HepG2 (cell line): Measurements from ENCODE around the gene MALT1. TPM values are rescaled to one million over a fixed set of nuclear protein-coding genes. Genes with fewer than 3 reads are reported as not detected.

Source experiments
- ATAC-seq: fragments of 200-7000 bp; cut with Tn5 transposase; 3 replicates; pipeline ENCODE4 v1.9.1; 2020; ENCODE audit warnings: mild to moderate bottlenecking, moderate library complexity
- BruUV-seq: library from RNA; stranded (reverse); fragments of 400-500 nt; replicated peaks from 2 replicates; lab custom pipeline; 2021; lab: Mats Ljungman, UMichigan
- CTCF ChIA-PET: fragments of 300-600 bp; formaldehyde crosslinking; extraction: SDS; loops from one replicate; lab custom pipeline; 2021; ENCODE audit warnings: low total read pairs, inconsistent platforms, low intra/inter-chr PET ratio; lab: Yijun Ruan, JAX
- POLR2A ChIA-PET: fragments of 350-600 bp; sonication (Branson Sonifier 250); formaldehyde crosslinking; loops from one replicate; lab custom pipeline; 2020; ENCODE audit warnings: antibody characterized with exemption, inconsistent platforms; lab: Yijun Ruan, JAX
- DNase-seq: peaks from one replicate; pipeline ENCODE4 v3.0.0-alpha.2; 2015; ENCODE audit warnings: low spot score
- FAIRE-seq: peaks from 3 replicates; lab custom pipeline; 2011; peaks lifted over from hg19 to GRCh38; lab: Jason Lieb, UNC
- H2AFZ ChIP-seq: one replicate; pipeline ENCODE4 v1.6.1; 2011; ENCODE audit warnings: low read length, inconsistent platforms
- H3K27ac ChIP-seq: fragments of 300-600 bp; 3 replicates; pipeline ENCODE4 v1.8.0; 2011; ENCODE audit warnings: mixed run types, mild to moderate bottlenecking, mixed read lengths, low read length, inconsistent platforms; ENCODE audit not compliant: insufficient read depth; ENCODE audit errors: extremely low read length
- H3K27me3 ChIP-seq, 2 experiments: fragments of 200-600 bp in 1 of 2; 2 replicates in 1 of 2; 3 replicates in 1 of 2; pipeline versions ENCODE4 v1.6.0 to v1.8.0; 2011; ENCODE audit warnings: low read length in 2 of 2, mild to moderate bottlenecking in 2 of 2, moderate library complexity in 2 of 2, inconsistent platforms in 1 of 2; ENCODE audit not compliant: insufficient read depth in 2 of 2, control insufficient read depth in 1 of 2
- H3K36me3 ChIP-seq, 2 experiments: fragments of 200-600 bp in 1 of 2; replicated peaks in 1 of 2; 2 replicates in 1 of 2; 3 replicates in 1 of 2; pipeline versions ENCODE4 v1.5.1 to v1.8.0; 2011; ENCODE audit warnings: low read length in 2 of 2, inconsistent platforms in 1 of 2; ENCODE audit not compliant: insufficient read depth in 2 of 2, control insufficient read depth in 1 of 2
- H3K4me1 ChIP-seq: 2 replicates; pipeline ENCODE4 v1.5.1; 2012; ENCODE audit warnings: low read length, inconsistent platforms; ENCODE audit not compliant: insufficient read depth
- H3K4me2 ChIP-seq: 2 replicates; pipeline ENCODE4 v1.6.0; 2011; ENCODE audit warnings: low read depth, low read length, inconsistent platforms
- H3K4me3 ChIP-seq, 3 experiments: fragments of 200-600 bp in 1 of 3; sonication (generic), shearing (Covaris generic) in 1 of 3; replicated peaks in 1 of 3; 2 replicates each; pipeline ENCODE4 v1.5.1; 2011 to 2016; ENCODE audit warnings: low read length in 3 of 3, inconsistent platforms in 2 of 3, low read depth in 2 of 3, mild to moderate bottlenecking in 2 of 3, control low read depth in 1 of 3, mixed read lengths in 1 of 3; ENCODE audit not compliant: insufficient read depth in 1 of 3
- H3K79me2 ChIP-seq: one replicate; pipeline ENCODE4 v1.6.1; 2011; ENCODE audit warnings: low read length, inconsistent platforms; ENCODE audit not compliant: insufficient read depth
- H3K9ac ChIP-seq: 2 replicates; pipeline ENCODE4 v1.6.0; 2011; ENCODE audit warnings: mild to moderate bottlenecking, low read depth, low read length, inconsistent platforms; ENCODE audit not compliant: insufficient read depth
- H3K9me3 ChIP-seq: 2 replicates; pipeline ENCODE4 v1.5.1; 2012; ENCODE audit warnings: mild to moderate bottlenecking, low read length
- H4K20me1 ChIP-seq: 2 replicates; pipeline ENCODE4 v1.6.0; 2011; ENCODE audit warnings: inconsistent platforms, mild to moderate bottlenecking, low read length, moderate library complexity; ENCODE audit not compliant: insufficient read depth
- BCL3 ChIP-seq: sonication (generic); formaldehyde crosslinking; IDR thresholded peaks from 2 replicates; pipeline ENCODE4 v1.5.1; 2020; ENCODE audit warnings: mild to moderate bottlenecking, missing genetic modification reagents, moderate library complexity
- FLYWCH1 ChIP-seq: sonication (generic); formaldehyde crosslinking; IDR thresholded peaks from 2 replicates; pipeline ENCODE4 v1.8.1; 2023; ENCODE audit warnings: mild to moderate bottlenecking, missing genetic modification reagents
- FOXA3 ChIP-seq: IDR thresholded peaks from 2 replicates; pipeline ENCODE4 v1.6.1; 2016; ENCODE audit warnings: missing genetic modification reagents, missing compliant biosample characterization
- GABPA ChIP-seq, 2 experiments: IDR thresholded peaks; 2 replicates each; pipeline ENCODE4 v1.6.1; 2011 to 2016; ENCODE audit warnings: low read depth in 2 of 2, low read length in 1 of 2, missing biosample characterization in 1 of 2, missing genetic modification characterization in 1 of 2
- HIC2 ChIP-seq: sonication (generic); formaldehyde crosslinking; IDR thresholded peaks from 2 replicates; pipeline ENCODE4 v1.9.0; 2022; ENCODE audit warnings: low read depth, missing genetic modification reagents
- SNAPC4 ChIP-seq: sonication (generic); formaldehyde crosslinking; IDR thresholded peaks from 2 replicates; pipeline ENCODE4 v1.4.0; 2020; ENCODE audit warnings: mild to moderate bottlenecking, missing genetic modification reagents
- TCF12 ChIP-seq, 2 experiments: fragments of 450-650 bp in 1 of 2; sonication (generic) in 1 of 2; formaldehyde crosslinking in 1 of 2; IDR thresholded peaks; 2 replicates each; pipeline versions ENCODE4 v1.6.1 to v1.8.0; 2017 to 2022; ENCODE audit warnings: antibody characterized with exemption in 1 of 2, mild to moderate bottlenecking in 1 of 2, missing genetic modification reagents in 1 of 2, moderate library complexity in 1 of 2
- ZBTB2 ChIP-seq: sonication (generic); formaldehyde crosslinking; IDR thresholded peaks from 2 replicates; pipeline ENCODE4 v1.8.0; 2022; ENCODE audit warnings: low read depth, missing genetic modification reagents
- ZMYM3 ChIP-seq: sonication (generic); formaldehyde crosslinking; IDR thresholded peaks from 2 replicates; pipeline ENCODE4 v1.5.1; 2020; ENCODE audit warnings: mild to moderate bottlenecking, missing genetic modification reagents
- WGBS: methylation state at CpG from one replicate; pipeline ENCODE4 v1.1.6; 2017; ENCODE audit warnings: low lambda C conversion rate; 5-methylcytosine and 5-hydroxymethylcytosine counted together
- in situ Hi-C: cut with HindIII; loops from 2 replicates; pipeline ENCODE4 v1.10.0; 2017; ENCODE audit warnings: low pct_unique_long_range_greater_than_20kb; ENCODE audit not compliant: extremely low pct_ligation_motif_present
- intact Hi-C: fragments of 100-400 bp; cut with micrococcal nuclease; formaldehyde crosslinking; loops from one replicate; pipeline ENCODE4 v1.10.0; 2022; ENCODE audit not compliant: unreplicated experiment
- polyA plus RNA-seq, 8 experiments: library from polyadenylated mRNA; depleted of rRNA in 3 of 8; stranded (reverse) in 7 of 8; unstranded in 1 of 8; fragments of >200 nt; fragmentation: Illumina TruSeq in 4 of 8; extraction: Trizol in 4 of 8; gene quantifications; 2 replicates each; pipeline versions ENCODE4 v1.2.1 to v1.2.3, GENCODE V29; 2011 to 2016; ENCODE audit warnings: low read depth in 4 of 8, missing spikeins in 1 of 8, mixed read lengths in 1 of 8; ENCODE audit not compliant: insufficient read depth in 1 of 8
- total RNA-seq, 5 experiments: library from RNA; depleted of rRNA; stranded (reverse); fragments of >200 nt; fragmentation: Illumina TruSeq; extraction: Trizol; gene quantifications; 2 replicates each; pipeline ENCODE4 v1.2.3, GENCODE V29; 2016; ENCODE audit warnings: low read depth in 1 of 5

The MALT1 gene
- total and polyA plus RNA-seq, 2 of the 13 experiments (the other 11 are each of a cell fraction or from before 2014, with no cell fraction given), result 43.9 to 89.0 TPM

- H3K4me3 ChIP-seq, result no peak overlapping the region
- peaks cover 15% of the 10 kb centered on the region for H3K4me1 ChIP-seq
- no peak overlapping the region for H3K4me2 ChIP-seq
- ATAC-seq, result no peak
- H3K27me3 ChIP-seq, result no peaks in the 10 kb centered on the region
- H3K36me3 ChIP-seq, result no peaks in the 10 kb centered on the region
- H3K9ac ChIP-seq, result no peak overlapping the region
- no peak for FAIRE-seq
- no peak for DNase-seq
- no peak overlapping the region for H3K27ac ChIP-seq
- WGBS, result 12% methylated on average over 3 of the region's 3 CpGs
- CTCF ChIA-PET, result no interaction called here
- POLR2A ChIA-PET, result no interaction called here
- in situ Hi-C loops (loop anchor here (25.0 kb wide), 1 partner anchor 642 kb away; no protein-coding TSS in a partner anchor), intact Hi-C loops (no loop called here)
- H4K20me1 ChIP-seq, result no peaks in the 10 kb centered on the region
- peaks cover 14% of the 10 kb centered on the region; the same call in 1 of the 2 replicates for H3K9me3 ChIP-seq
- no peak overlapping the region for H2AFZ ChIP-seq
- BruUV-seq, result no TSS peak
- no peaks in the 10 kb centered on the region for H3K79me2 ChIP-seq
- no peak for TF ChIP-seq FLYWCH1 (CRISPR knock-in tag)
- TF ChIP-seq BCL3 (CRISPR knock-in tag), result no peak
- no peak for TF ChIP-seq SNAPC4 (CRISPR knock-in tag)
- TF ChIP-seq GABPA (IDR thresholded peaks at IDR 0.05; ENCODE audit: low read depth, low read length), result no peak
- TF ChIP-seq GABPA (CRISPR knock-in tag; IDR thresholded peaks at IDR 0.05; ENCODE audit: low read depth), result no peak
- no peak for TF ChIP-seq TCF12 (IDR thresholded peaks at IDR 0.05)
- no peak for TF ChIP-seq TCF12 (CRISPR knock-in tag; IDR thresholded peaks at IDR 0.05)
- TF ChIP-seq ZMYM3 (CRISPR knock-in tag), result no peak
- no peak for TF ChIP-seq FOXA3 (CRISPR knock-in tag)
- no peak for TF ChIP-seq HIC2 (CRISPR knock-in tag)
- no peak for TF ChIP-seq ZBTB2 (CRISPR knock-in tag)
Measured at GRCh38 chr18:58653814-58654509, 17.3 kb upstream of the MALT1 start.
